Stimulated activated CD4-positive, alpha-beta T cell treated with anti-CD3 and anti-CD28 coated beads, TNF-alpha, amount 100 ng/mL, for 48 hours (primary cell): ENCODE results near the gene BAX.
A peak's percentile ranks its signal among the peaks of the same experiment; 100 is the strongest.

ENCODE experiments used
- DNase-seq, 3 donors: peaks; one replicate each; pipeline ENCODE4 v3.0.0-alpha.2; 2020; ENCODE audit warnings: low read depth in 3 of 3

The BAX gene

DNA sequence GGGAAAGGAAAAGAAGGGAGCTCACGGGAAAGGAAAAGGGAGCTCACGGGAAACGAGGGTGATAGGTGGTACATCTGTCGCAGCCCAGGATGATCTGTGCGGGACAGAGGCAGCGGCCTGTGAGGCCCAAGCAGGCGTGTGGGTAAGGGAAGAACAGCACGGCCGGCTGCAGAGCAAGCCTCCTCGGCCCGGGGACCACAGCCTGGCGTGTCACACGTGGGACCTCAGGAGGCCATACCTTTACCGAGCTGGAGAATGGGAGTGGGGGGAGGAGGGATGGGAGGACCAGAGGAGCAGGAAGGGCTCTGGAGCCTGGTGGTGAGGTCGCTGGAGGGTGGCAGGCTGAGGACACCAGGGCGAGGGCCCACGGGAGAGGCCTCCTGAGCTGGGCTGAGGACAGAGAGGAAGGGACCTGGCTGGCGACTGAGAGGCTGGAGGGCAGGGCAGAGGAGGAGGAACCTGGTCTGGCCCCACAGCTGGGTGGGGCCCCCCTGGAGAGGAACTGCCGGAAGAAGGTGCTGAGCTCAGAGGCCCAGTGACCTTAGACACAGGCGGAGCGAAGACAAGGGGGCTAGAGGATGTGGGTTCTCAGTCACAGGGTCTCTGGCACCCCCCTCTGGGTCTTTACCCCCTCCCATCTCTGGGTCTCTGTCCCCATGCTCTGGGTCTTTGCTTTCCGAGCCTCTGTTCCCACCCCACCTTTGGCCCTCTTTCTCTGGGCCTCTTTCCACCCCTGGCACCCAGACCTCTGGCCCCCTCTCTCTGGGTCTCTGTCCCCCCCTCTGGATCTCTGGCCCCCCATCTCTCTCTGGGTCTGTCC lies 7.6 kb downstream of the BAX start:
- DNase-seq = peak in 1 of 3 donors; percentile 39

DNA sequence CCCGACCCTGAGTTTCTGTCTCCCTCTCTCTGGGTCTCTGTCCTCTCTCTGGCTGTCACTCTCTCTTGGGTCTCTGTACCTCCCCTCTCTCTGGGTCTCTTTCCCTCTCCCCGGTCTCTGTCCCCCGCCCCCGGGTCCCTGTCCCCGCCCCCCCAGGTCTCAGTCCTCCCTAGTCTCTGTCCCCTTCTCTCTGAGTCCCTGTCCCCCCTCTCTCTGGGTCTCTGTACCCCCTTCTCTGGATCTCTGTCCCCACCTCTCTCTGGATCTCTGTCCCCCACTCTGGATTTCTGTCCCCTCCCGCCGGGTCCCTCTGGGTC lies 8.1 kb downstream of the BAX start:
- no peak for DNase-seq

DNA sequence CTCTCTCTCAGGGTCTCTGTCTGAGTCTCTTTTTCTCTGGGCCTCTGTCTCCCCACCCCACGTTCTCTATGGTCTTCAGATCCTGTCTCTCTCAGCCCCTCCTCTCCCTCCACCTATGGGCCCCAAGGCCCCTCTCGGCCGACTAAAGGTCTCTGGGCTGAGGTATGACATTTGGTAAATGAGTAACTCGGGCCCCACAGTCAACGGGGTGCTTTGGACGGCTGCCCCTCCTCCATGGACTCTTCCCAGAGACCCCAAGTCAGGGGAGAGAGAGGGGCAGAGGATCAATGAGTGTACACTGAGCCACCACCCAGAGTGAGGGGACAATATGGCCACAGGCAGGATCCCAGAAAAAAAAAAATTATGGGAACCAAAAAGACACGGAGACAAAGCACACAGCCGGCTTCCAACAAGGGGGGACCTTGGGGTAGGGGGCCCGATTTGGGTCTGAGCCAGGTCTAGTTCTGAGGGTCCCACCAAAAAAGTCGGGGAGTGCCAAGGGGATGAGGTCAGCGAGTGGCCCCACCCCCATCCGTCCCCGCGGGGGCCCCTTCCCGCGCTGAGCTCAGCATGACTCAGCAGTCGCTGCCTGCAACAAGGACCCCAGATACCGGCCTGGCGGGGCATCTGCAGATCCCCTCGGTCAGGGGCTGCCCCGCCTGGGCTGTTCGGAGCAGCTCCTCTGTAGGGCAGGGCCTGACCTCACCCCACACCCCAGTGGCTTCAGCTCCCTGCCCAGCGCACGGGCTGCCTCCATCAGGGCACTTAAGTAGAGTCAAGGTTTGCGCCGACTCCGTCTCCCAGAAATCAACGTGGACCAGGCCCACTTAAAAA lies 8.9 kb downstream of the BAX start:
- DNase-seq = peak; percentile 41 to 66 (median 62)

DNA sequence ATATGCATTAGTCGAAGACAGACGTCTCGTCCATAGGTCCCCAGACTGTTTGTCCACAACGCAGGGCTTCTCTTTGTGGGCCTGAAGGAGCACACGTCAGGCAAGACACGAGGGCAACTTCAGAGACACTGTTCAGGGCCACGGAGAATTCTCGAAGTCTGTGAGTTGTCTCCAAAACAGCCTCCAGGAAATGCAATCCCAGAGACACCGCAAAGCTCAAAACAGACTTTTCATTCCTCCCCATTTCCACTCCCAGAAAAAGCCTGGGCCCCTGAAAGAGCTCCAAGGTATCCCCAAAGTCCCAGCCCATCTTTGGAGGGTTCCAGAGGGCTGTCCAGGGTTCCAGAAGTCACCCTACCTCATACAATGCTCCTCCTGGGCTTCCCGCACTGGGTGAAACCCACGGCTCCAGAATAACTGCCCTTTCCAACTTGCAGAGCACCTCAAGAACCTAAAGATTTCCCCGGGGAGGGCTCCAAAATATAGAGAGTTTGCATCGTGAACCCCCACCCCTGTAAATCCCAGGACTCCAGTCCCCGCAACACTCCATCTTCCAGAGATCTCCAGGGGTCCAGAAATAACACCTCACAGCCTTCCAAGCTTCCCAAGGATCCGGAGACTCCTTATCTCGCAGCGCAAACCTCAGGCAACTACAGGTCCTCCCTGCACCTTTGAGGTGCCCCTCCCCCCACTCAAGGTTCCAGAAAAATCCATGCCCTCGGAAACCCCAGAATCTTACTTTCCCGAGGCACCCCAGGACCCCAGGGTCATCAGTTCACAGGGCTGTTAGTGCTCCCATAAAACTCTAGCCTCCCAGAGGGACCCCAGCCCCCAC lies 9.7 kb downstream of the BAX start:
- no peak for DNase-seq

DNA sequence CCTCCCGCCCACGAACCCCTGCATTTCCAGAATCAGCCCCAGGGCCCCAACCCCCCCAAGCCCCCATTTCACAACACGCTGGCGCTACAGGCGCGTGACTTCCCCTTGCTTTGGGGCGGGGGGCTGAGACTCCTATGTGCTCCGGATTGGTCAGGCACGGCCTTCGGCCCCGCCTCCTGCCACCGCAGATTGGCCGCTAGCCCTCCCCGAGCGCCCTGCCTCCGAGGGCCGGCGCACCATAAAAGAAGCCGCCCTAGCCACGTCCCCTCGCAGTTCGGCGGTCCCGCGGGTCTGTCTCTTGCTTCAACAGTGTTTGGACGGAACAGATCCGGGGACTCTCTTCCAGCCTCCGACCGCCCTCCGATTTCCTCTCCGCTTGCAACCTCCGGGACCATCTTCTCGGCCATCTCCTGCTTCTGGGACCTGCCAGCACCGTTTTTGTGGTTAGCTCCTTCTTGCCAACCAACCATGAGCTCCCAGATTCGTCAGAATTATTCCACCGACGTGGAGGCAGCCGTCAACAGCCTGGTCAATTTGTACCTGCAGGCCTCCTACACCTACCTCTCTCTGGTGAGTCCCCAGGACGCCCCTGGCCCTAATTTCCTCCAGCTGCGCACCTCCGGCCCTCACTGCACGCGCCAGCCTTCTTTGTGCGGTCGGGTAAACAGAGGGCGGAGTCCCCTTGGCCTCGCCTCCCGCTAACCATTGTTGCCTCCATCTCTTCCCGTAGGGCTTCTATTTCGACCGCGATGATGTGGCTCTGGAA lies 10.5 kb downstream of the BAX start, which contains the start of gene FTL:
FTL (plus strand) TSS at position 270 of the 766 bp plus-strand sequence; CDS start at position 469, 199 bp downstream.
- DNase-seq = peak; percentile 82 to 93 (median 85)

DNA sequence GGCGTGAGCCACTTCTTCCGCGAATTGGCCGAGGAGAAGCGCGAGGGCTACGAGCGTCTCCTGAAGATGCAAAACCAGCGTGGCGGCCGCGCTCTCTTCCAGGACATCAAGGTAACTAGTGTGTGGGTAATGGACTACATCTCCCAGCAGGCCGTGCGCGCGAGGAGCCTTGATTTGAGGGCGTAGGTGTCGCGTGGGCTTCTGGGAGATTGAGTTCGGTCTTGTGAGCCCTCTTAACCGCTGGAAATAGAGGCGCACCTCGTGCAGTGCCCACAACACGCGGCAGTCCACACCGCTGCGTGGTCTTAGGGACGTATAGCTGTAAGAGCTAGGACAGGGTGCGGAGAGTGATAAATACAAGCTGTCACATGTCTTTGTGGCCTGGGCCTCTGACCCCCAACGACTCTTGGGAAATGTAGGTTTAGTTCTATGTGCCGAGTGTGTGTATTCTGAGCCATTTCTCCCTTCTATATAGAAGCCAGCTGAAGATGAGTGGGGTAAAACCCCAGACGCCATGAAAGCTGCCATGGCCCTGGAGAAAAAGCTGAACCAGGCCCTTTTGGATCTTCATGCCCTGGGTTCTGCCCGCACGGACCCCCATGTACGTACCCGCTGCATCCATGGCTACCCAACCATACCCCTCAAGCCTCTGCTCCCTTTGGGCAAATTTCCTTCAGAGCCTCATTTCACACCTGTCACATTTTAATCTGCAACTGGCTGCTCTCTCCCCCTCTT lies 11.3 kb downstream of the BAX start:
- peak; percentile 83 to 86 (median 86) for DNase-seq

DNA sequence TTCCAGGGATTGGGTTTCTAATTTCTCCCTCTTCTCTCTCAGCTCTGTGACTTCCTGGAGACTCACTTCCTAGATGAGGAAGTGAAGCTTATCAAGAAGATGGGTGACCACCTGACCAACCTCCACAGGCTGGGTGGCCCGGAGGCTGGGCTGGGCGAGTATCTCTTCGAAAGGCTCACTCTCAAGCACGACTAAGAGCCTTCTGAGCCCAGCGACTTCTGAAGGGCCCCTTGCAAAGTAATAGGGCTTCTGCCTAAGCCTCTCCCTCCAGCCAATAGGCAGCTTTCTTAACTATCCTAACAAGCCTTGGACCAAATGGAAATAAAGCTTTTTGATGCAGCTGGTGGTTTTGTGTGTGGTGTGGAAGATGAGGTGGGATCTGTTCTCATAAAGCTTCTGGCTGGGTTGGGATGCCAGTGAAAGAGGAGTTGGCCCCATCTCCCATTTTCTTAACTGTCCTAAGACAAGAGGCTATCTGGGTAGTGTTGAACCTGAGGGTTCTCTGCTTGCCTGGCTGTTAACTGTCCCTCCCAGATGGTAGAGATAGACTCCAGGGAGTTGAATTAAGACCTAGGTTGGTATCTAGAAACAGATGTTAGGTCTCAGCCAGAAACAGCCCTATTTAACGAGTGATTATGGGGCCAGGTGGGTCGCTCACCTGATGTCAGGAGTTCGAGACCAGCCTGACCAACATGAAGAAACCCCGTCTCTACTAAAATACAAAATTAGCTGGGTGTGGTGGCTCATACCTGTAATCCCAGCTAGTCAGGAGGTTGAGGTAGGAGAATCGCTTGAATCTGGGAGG lies 12.1 kb downstream of the BAX start:
- no peak for DNase-seq

DNA sequence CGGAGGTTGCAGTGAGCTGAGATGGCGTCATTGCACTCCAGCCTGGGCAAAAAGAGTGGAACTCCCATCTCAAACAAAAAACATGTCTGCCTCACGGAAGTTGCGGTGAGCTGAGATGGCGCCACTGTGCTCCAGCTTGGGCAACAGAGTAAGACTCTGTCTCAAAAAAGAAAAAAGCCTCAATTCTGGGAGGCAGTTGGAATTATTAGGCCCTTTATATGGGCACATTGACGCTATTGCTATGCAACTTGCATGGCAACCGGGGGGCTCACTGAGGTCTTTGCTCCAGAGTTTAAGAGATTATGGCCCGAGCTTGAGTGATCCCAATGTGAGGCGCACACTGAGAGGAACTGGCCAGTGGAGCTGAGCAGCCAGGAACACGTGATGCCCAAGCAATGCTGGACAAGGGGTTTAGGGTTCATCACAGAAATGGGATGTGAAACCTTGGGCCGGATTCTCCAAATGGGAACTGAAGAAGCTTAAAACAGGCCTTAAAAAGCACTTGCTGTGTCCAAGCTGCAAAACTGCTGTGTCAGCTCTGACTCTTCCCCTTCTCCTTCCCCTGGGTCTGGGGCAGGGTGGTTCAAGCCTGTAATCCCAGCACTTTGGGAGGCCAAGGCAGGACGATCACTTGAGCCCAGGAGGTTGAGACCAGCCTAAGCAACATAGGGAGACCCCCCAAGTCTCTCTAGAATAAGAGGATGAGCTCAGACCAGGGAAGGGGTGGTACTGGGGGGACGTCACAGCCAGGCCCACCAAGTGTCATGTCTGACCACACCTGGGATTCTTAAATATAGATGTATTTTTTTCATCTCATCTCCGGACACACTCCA lies 12.9 kb downstream of the BAX start:
- DNase-seq = no peak

DNA sequence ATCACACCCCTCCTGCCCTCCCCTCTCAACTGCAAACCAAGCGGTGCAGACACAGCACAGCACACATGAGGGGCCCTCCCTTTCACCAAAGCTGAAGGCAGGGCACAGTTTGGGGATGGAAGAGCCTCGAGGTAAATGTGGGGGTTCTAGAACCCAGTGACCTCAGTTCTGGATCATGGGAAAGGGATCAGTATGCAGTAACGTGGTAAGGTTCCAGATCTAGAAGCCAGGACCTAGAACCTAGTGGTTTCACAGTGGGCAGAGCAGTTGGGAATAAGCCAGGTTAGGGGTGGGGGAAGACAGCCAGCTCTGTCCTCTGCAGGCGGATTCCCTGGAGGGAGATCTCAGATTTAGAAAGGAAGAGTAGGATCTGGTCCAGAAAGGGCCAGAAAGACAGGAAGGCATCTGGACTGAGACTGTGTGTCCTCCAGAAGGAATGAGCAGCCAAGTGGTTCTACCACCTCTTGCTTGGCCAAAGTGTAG lies 13.5 kb downstream of the BAX start:
- DNase-seq = no peak

DNA sequence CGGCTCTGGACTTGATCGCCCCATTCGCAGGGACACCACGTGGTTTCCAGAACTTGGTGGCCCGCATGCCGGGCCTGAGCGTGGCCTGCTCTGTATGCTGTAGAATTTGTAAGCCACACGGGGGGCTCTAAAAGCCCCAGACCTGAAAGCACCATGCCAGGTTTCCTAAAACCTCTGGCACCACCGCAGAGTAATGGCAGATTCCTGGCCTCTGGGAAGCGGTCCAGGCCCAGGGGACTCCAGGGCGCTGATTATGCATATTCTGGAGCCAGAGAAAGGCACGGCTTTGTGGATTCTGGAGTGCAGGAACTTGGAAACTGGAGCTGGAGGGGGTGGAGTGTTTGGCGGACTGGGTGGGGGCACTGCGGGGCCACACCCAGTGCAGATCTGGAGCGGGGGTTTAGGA lies 14.1 kb downstream of the BAX start:
- DNase-seq = no peak

DNA sequence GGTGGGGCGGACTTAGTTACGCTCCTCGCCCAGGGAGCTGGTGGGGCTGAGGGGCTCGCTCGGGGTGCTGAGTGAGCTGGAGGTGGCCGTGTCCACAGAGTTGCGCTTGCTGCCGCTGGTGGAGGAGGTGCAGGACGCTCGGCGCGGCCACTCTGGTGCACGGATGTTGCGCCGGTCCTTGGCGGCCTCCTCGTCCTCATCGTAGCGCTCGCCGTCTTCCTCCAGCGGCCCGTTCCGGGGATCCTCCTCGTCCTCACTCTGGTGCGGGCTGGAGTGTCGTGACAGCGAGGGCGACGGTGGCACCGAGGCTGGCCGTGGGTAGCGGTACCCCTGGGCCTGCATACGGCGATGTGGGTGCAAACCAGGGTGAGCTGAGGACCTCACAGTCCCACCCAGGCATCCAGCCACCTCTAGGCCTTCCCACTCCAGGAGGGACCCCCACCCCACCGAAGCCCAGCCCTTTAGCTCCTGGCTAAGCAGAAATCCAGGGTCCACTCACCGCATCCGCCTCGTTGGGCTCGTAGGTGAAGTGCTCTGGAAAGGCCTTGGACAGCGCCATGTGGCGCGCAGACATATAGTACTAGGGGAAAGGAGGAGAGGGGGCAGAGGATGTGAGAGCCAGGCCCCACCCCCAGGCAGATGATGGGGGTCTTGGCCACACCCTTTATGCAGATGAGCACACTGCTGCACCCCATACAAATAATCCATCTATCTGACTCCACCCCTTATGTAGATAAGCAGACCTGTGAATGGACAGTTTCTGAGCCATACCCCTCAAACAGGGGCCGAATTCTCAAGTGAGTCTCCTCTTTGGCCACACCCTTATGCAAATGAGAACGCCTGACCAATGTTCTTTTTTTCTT lies 14.8 kb downstream of the BAX start:
- DNase-seq = no peak

DNA sequence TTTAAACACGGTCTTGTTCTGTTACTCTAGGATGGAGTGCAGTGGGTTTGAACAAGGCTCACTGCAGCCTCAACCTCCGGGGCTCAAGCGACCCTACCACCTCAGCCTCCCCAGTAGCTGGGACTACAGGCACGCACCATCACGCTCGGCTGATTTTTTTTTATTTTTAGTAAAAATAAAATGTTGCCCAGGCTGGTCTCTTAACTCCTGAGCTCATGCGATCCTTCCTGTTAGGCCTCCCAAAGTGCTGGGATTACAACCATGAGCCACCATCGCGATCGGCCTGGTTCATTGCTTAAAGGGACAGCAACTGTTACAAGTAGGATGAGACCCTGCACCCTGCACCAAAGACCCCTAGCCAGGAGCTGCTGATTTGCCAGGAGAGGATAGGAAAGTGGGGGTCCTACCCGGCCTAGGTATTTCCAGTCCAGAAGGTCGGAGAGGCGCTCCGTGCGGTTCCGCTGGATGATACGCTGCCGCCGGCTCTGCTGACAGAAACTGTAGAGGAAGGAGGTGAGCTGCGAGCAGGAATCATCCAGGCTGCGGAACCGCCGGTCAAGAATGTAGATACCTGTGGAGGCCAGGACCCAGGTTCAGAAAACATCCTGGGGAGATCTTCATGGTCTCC lies 15.6 kb downstream of the BAX start:
- DNase-seq = no peak

DNA sequence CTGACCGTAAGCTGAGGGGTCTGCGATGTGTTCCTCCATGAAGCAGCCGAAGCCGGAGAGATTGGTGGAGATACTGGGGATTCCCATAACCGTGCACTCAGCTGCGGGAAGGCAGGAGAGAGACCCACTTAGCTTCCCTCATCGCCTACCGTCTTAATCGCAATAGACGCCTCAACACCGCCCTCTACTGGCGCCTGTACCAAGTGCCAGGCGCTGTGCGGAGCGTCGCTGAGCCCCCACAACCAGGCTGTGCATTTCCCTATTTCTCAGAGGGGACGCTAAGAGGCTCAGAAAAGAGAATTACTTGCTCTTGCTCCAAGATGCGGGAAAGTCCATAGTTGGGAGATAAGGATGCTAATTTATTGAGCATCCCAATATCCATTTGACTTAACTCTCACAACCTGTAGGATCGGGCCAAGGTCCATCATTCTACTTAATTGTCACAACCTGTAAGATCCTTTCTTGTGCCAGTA lies 16.3 kb downstream of the BAX start:
- peak; percentile 52 to 87 (median 74) for DNase-seq

DNA sequence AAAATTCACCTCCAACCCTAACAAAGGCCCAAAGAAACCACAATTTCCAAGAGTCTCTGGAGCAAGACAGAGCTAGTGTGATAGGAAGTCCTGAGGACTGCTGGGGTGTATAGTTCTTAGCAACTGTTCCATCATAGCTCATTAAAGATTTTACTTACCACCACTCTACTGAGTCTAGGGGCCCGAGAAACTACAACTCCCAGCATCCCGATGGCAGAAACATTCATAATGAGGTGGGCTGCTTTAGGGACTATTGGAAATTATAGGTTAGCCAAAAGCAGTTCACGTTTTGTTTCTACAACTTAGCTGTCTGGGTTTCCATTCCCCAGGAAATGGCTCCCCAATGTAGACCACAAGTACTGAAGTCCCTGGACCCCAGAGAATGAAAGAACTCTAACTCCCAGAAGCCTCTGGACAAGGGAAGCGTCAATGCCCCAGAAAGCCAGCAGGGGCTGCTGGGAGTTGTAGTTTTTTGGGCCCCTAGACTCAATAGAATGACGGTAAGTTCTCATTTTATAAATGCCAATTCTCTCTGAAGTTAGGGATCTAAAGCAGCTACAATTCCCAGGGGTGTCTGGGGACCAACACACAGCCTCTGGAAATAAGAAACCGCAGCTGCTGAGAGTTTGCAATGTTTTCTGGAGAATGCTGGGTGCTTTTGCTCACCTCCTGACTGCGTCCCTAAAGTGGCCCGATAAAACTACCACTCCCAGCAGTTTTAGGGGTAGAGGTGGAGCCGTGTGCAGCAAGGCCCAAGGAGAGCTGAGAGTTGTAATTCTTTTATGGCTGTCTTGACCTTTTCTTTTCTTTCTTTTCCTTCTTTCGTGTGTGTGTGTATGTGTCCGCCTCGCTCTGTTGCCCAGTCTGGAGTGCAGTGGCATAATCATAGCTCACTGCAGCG lies 21.5 kb downstream of the BAX start:
- DNase-seq = no peak

DNA sequence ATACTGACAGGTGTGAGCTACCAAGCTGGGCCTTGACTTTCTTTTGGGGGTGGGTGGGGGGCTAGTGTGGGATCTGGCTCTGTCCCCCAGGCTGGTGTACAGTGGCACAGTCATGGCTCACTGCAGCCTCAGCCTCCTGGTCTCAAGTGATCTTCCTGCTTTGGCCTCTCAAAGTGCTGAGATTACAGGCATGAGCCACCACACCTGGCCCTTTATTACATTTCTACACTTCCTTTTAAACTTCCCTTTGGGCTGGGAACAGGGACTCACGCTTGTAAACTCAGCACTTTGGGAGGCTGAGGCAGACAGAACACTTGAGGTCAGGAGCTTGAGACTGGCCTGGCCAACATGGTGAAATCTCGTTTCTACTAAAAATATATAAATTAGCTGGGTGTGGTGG lies 22.4 kb downstream of the BAX start:
- DNase-seq = no peak

DNA sequence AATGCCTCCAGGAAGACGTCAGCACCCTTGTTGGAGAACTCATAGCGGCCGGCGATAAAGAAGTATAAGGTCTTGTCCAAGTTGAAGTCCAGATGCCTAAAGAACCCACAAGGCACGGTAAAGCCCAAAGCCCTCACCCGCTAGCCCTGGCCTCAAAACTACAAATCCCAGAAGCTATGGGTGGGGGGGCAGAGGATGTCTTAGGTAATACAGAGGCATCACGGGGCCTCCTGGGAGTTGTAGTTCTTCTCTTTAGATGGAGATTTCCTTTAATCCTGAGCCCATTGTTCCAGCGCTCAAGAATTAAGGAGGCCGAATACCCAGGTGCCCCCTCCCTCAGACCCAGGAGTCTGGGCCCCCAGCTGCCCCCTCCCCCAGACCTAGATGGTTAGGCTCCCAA lies 27.6 kb downstream of the BAX start:
- no peak for DNase-seq
